NCI-H2196 treated with DMSO at 0.1 percent for 48 hours (cell line): Measurements from ENCODE around the gene TMEM107.
A peak's percentile ranks its signal among the peaks of the same experiment; 100 is the strongest.
"Not testable (repeated sequence)": the region's sequence is repeated elsewhere in the genome, so short reads cannot be mapped to it uniquely, and the experiment has no call there.

Experiments
- DNase-seq: peaks from one replicate; lab custom pipeline; 2025; ENCODE audit not compliant: unreplicated experiment; lab: John Stamatoyannopoulos, UW

The TMEM107 gene

DNA sequence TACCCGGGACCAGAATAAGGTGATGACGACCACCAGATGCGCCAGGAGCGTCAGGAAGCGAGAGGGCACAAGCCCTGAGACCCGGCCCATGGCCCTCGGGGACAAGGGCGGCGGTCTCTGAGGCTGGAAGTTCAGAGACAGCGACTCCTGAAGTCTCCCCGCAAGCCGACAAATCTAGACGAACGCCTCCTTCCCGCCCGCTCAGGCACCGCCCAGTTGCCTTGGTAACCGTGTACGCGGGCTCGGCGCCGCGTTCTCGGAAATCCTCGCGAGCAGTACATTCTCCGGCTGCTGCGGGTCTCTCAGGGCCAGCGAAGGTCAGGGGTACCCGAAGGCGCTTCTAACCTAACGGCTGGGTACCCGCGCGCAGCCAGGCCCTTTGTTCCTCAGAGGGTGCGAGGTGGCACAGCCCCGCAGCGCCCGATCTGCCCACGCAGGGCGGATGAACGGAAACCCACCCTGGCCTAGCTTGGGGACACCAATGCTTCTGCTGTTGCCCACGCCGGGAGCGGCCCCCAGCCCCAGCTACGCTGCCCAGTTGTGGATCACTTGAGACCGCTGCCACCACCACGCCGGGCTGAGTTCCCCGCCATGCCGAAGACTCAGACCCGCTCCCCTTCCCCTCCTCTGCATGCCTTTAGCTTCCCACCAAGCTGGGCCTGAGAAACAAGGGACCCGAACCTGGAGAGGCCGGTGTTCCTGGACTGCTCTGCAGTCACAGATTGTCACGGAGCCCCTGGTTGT, at the start of gene TMEM107:
Gene TMEM107 (minus strand): TSS at position 184 of the 744 bp plus-strand sequence. CDS start 94 bp downstream, at position 90.
- DNase-seq = peak; percentile 28

GRCh38 chr17:8224891-8225812, 49.0 kb upstream of the TMEM107 start:
- DNase-seq = no peak

GRCh38 chr17:8223356-8224126, 47.4 kb upstream of the TMEM107 start:
- DNase-seq = peak; percentile 12

DNA sequence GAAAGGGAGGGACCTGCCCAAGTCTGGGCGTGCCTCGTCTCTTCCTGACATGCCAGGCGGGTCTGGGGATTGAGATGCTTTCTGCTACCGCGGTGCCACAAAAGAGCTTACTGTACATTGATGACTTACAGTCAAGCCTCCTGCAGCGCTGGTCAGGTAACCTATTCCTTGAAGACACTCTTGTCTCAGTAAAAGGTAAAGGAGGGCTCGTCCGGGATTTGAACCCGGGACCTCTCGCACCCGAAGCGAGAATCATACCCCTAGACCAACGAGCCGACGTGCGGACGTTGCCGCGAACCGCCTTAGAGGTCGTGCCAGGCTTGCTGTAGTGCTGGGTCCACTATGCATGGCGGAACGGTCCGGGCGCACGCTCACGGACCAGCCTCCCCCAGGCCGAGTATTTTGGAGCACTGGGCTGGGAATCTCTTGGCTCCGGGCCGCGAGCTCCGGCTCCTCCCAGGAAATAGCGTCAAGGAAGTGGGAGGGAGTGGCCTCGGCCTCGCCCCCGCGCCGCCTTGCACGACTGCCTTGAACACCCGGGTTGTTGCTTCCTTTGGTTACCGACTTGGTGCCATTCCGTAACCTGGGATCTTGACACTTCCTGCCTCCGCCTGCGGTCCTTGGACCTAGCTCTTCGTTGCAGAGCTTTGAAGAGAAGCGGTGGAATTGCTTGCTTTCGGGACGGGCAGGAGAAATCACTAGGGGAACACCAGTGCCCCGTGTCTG, 46.6 kb upstream of the TMEM107 start:
- peak; percentile 56 for DNase-seq

- no peak for DNase-seq
Observed at GRCh38 chr17:8222380-8222629, 46.1 kb upstream of the TMEM107 start.

DNA sequence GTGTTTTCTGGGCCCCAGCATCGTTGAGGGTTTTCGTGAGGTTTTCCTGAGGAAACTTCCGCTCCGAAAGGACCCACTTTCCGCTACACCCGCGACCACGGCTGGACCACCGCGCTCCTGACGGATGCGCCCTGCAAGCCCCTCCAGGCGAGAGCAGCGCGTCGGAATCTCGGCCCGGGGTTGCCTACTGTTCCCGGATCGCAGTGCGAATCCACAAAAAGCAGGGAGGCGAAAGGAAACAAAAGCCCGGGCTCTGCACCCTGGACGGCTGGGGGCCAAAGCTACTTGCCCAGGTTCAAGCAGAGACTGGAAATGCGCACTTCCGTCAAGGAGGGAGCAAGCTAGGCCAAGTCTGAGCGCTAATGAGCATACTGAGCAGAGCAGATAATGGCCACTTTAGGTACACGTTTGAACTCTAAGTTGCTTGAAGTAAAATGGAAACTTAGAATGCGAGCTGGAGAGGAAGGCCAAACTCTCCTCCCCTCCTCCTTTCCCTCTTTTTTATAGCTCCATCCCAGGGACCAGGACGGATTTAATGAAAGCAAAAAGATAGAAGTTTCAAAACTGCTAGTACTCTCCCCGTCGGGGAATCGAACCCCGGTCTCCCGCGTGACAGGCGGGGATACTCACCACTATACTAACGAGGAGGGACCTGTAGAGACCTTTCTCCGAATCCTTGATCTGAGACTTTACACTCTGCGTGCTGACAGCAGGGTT, 45.6 kb upstream of the TMEM107 start:
- DNase-seq = peak; percentile 20

GRCh38 chr17:8220783-8221662, 44.8 kb upstream of the TMEM107 start:
- DNase-seq = peak; percentile 30

DNA sequence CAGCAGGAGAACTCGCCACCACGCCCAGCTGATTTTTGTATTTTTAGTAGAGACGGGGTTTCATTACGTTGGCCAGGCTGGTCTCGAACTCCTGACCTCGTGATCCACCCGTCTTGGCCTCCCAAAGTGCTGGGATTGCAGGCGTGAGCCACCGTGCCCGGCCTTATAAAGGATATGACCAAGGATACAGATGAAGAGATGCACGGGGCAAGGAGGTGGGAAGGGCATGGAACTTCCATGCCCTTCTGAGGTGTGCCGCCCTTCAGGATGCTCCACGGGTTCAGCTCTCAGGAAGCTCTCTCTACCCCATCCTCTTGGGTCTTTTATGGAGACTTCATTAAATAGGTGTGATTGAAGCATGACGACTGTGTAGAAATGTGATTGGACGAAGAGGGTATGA, 37.8 kb upstream of the TMEM107 start:
- not testable (repeated sequence) for DNase-seq

GRCh38 chr17:8212312-8213180, 36.4 kb upstream of the TMEM107 start:
- no peak for DNase-seq

- DNase-seq = no peak
Observed at GRCh38 chr17:8210761-8211458, 34.7 kb upstream of the TMEM107 start.

GRCh38 chr17:8209907-8210760, 34.0 kb upstream of the TMEM107 start, which contains the start of gene AURKB:
Gene AURKB (minus strand): TSS chr17:8210575. CDS start chr17:8210224, 351 bp downstream.
- DNase-seq = peak; percentile 72

DNA sequence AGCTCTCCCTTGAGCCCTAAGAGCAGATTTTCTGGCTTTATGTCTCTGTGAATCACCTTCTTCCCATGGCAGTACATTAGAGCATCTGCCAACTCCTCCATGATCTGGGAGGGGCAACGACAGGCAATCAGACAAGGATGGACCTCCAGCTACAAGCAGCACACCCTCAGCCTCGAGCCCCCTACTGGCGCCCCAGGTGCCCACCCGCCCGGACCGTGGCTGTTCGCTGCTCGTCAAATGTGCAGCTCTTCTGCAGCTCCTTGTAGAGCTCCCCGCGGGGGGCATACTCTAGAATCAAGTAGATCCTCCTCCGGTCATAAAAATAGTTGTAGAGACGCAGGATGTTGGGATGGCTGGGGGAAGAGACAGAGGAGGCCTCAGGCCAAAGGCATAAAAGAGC, 30.4 kb upstream of the TMEM107 start:
- DNase-seq = no peak

DNA sequence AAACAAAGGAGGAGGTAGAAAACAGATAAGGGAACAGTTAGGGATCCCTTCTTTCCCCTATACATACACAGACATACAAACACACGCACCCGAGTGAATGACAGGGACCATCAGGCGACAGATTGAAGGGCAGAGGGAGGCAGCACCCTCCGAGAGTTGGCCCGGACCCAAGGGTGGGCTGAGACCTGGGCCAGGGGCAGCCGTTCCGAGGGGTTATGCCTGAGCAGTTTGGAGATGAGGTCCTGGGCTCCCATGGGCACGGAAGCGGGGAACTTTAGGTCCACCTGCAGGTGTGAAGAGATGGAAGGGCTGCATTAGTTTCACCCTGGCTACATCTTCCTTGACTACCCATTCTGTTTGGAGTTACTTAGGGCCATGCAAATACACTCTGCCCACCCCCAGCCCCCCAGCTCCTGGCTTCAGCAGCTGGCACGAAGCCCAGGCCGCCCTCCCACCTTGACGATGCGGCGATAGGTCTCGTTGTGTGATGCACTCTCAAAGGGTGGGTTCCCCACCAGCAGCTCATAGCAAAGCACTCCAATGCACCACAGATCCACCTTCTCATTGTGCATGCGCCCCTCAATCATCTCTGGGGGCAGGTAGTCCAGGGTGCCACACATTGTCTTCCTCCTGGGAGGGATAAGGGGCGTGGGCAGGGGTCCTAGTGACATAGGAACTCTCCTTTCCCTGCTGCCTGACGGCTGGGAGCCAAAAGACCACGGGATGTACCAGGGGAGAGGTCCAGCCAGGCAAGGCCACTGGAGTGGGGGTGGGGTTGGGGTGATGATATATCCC, 28.8 kb upstream of the TMEM107 start:
- no peak for DNase-seq

- DNase-seq = peak; percentile 67
Observed at GRCh38 chr17:8192070-8192815, 16.1 kb upstream of the TMEM107 start.

DNA sequence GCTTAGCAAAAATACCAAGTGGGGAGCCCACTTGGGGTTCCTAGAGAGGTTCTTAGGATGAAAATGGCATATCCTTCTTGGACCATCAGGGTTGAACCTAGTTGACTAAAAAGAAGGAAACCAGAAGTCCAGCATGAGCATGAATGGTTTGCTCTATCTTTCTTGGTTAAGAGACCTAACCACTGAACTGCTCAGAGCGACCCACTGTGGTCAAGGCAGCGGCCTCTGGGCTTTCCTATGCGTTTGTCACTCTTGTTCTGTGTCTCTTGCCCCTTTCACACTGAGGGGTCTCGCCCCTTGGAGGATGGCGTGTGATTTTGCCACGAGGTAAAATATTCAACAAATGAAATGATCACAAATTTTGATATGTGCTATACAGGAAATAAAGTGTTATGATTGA, 14.3 kb upstream of the TMEM107 start:
- no peak for DNase-seq
